HEK293 (cell line): Measurements from ENCODE around the gene SPTBN1.

Source experiments
- CTCF ChIA-PET: fragments of 350-600 bp; formaldehyde crosslinking; extraction: SDS; loops from one replicate; lab custom pipeline; 2021; ENCODE audit warnings: antibody characterized with exemption; lab: Yijun Ruan, JAX
- POLR2A ChIA-PET: fragments of 300-600 bp; formaldehyde crosslinking; extraction: SDS; loops from one replicate; lab custom pipeline; 2020; ENCODE audit warnings: antibody characterized with exemption, inconsistent platforms; lab: Yijun Ruan, JAX
- H3K27ac ChIP-seq: fragments of 200-500 bp; sonication (Bioruptor generic); 2 replicates; pipeline ENCODE4 v1.5.1; 2014; ENCODE audit warnings: low read depth, low read length, control low read depth, inconsistent platforms; ENCODE audit errors: extremely low read depth
- H3K36me3 ChIP-seq, 2 experiments: fragments of 200-500 bp in 1 of 2; sonication (Bioruptor generic) in 1 of 2; 1 replicate in 1 of 2; 2 replicates in 1 of 2; pipeline ENCODE4 v1.5.1; 2014 to 2017; ENCODE audit warnings: inconsistent platforms in 2 of 2, low read length in 2 of 2; ENCODE audit not compliant: control insufficient read depth in 2 of 2, insufficient read depth in 1 of 2
- H3K4me1 ChIP-seq: fragments of 200-500 bp; sonication (Bioruptor generic); 2 replicates; pipeline ENCODE4 v1.5.1; 2014; ENCODE audit warnings: mild to moderate bottlenecking, low read length, inconsistent platforms; ENCODE audit not compliant: control insufficient read depth, insufficient read depth
- H3K4me3 ChIP-seq: 2 replicates; pipeline ENCODE4 v1.5.1; 2011; ENCODE audit warnings: low read depth, mild to moderate bottlenecking, control low read depth, low read length, moderate library complexity
- H3K9me3 ChIP-seq: fragments of 200-500 bp; sonication (Bioruptor generic); 2 replicates; pipeline ENCODE4 v1.5.1; 2014; ENCODE audit warnings: low read depth, low read length, inconsistent platforms; ENCODE audit not compliant: control insufficient read depth, insufficient read depth
- BCL6B ChIP-seq: fragments of 450-650 bp; formaldehyde crosslinking; IDR thresholded peaks from 2 replicates; pipeline ENCODE4 v1.5.1; 2017; ENCODE audit warnings: missing biosample characterization, missing genetic modification characterization
- GFI1B ChIP-seq: fragments of 450-650 bp; formaldehyde crosslinking; IDR thresholded peaks from 2 replicates; pipeline ENCODE4 v1.5.1; 2016; ENCODE audit warnings: missing biosample characterization, missing genetic modification characterization
- GLI2 ChIP-seq: fragments of 450-650 bp; formaldehyde crosslinking; IDR thresholded peaks from 2 replicates; pipeline ENCODE4; 2017; ENCODE audit warnings: missing biosample characterization, missing genetic modification characterization, low read depth, borderline replicate concordance
- GLIS2 ChIP-seq: fragments of 450-650 bp; formaldehyde crosslinking; IDR thresholded peaks from 2 replicates; pipeline ENCODE4 v1.5.1; 2016; ENCODE audit warnings: missing biosample characterization, missing genetic modification characterization
- KLF7 ChIP-seq: fragments of 450-650 bp; formaldehyde crosslinking; IDR thresholded peaks from 2 replicates; pipeline ENCODE4 v1.5.1; 2016; ENCODE audit warnings: missing biosample characterization, missing genetic modification characterization, borderline replicate concordance
- PBX3 ChIP-seq: sonication (generic); formaldehyde crosslinking; IDR thresholded peaks from 2 replicates; pipeline ENCODE4 v1.8.1; 2022; ENCODE audit warnings: mild to moderate bottlenecking, moderate library complexity, missing genetic modification reagents
- ZBTB7A ChIP-seq: fragments of 450-650 bp; formaldehyde crosslinking; IDR thresholded peaks from 2 replicates; pipeline ENCODE4 v1.5.1; 2016; ENCODE audit warnings: low read depth, missing biosample characterization, missing genetic modification characterization
- ZEB2 ChIP-seq: fragments of 450-650 bp; formaldehyde crosslinking; IDR thresholded peaks from 2 replicates; pipeline ENCODE4 v1.5.1; 2016; ENCODE audit warnings: missing biosample characterization, missing genetic modification characterization
- ZIC2 ChIP-seq: fragments of 450-650 bp; formaldehyde crosslinking; IDR thresholded peaks from 2 replicates; pipeline ENCODE4 v1.5.1; 2016; ENCODE audit warnings: missing biosample characterization, missing genetic modification characterization
- ZNF10 ChIP-seq: fragments of 450-650 bp; formaldehyde crosslinking; IDR thresholded peaks from 2 replicates; pipeline ENCODE4 v1.5.1; 2017; ENCODE audit warnings: missing biosample characterization, missing genetic modification characterization
- ZNF121 ChIP-seq: fragments of 450-650 bp; formaldehyde crosslinking; IDR thresholded peaks from 2 replicates; pipeline ENCODE4 v1.5.1; 2016; ENCODE audit warnings: missing biosample characterization, missing genetic modification characterization
- ZNF16 ChIP-seq: fragments of 450-650 bp; formaldehyde crosslinking; IDR thresholded peaks from 2 replicates; pipeline ENCODE4 v1.5.1; 2016; ENCODE audit warnings: low read depth, missing biosample characterization, missing genetic modification characterization
- ZNF292 ChIP-seq: fragments of 450-650 bp; formaldehyde crosslinking; IDR thresholded peaks from 2 replicates; pipeline ENCODE4 v1.5.1; 2016; ENCODE audit warnings: low read depth, missing biosample characterization, missing genetic modification characterization, borderline replicate concordance
- ZNF311 ChIP-seq: fragments of 450-650 bp; formaldehyde crosslinking; IDR thresholded peaks from 2 replicates; pipeline ENCODE4 v1.5.1; 2017; ENCODE audit warnings: missing biosample characterization, missing genetic modification characterization, borderline replicate concordance
- ZNF423 ChIP-seq: fragments of 450-650 bp; formaldehyde crosslinking; IDR thresholded peaks from 2 replicates; pipeline ENCODE4 v1.5.1; 2016; ENCODE audit warnings: missing biosample characterization, missing genetic modification characterization
- ZNF48 ChIP-seq: fragments of 450-650 bp; formaldehyde crosslinking; IDR thresholded peaks from 2 replicates; pipeline ENCODE4 v1.5.1; 2016; ENCODE audit warnings: missing biosample characterization, missing genetic modification characterization
- ZNF558 ChIP-seq: fragments of 450-650 bp; formaldehyde crosslinking; IDR thresholded peaks from 2 replicates; pipeline ENCODE4 v1.5.1; 2016; ENCODE audit warnings: missing biosample characterization, missing genetic modification characterization
- ZNF629 ChIP-seq: fragments of 450-650 bp; formaldehyde crosslinking; IDR thresholded peaks from 2 replicates; pipeline ENCODE4 v1.5.1; 2017; ENCODE audit warnings: missing biosample characterization, missing genetic modification characterization
- ZSCAN30 ChIP-seq: fragments of 450-650 bp; IDR thresholded peaks from 2 replicates; pipeline ENCODE4 v1.5.1; 2018; ENCODE audit warnings: missing biosample characterization, mild to moderate bottlenecking, missing genetic modification characterization, moderate library complexity
- TF ChIP-seq, protein P1 (sequence below): fragments of 450-650 bp; formaldehyde crosslinking; IDR thresholded peaks from 2 replicates; pipeline ENCODE4 v1.5.1; 2016; ENCODE audit warnings: missing biosample characterization, missing genetic modification characterization
- TF ChIP-seq, protein P2 (sequence below): fragments of 450-650 bp; formaldehyde crosslinking; IDR thresholded peaks from 2 replicates; pipeline ENCODE4 v1.5.1; 2017; ENCODE audit warnings: missing biosample characterization, missing genetic modification characterization

SPTBN1 gene

DNA sequence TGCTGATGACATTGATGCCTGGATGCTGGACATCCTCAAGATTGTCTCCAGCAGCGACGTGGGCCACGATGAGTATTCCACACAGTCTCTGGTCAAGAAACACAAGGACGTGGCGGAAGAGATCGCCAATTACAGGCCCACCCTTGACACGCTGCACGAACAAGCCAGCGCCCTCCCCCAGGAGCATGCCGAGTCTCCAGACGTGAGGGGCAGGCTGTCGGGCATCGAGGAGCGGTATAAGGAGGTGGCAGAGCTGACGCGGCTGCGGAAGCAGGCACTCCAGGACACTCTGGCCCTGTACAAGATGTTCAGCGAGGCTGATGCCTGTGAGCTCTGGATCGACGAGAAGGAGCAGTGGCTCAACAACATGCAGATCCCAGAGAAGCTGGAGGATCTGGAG, 173.3 kb downstream of the SPTBN1 start:
- Histone ChIP-seq H3K4me1 (no peaks in the 10 kb centered on the region), H3K27ac (no peak overlapping the region)
- CTCF ChIA-PET: no interaction called here

GRCh38 chr2:54629914-54630857, 174.1 kb downstream of the SPTBN1 start:
- peaks cover 39 to 98% of the 10 kb centered on the region in 2 experiments for H3K36me3 ChIP-seq
- no peaks in the 10 kb centered on the region for H3K9me3 ChIP-seq
- H3K4me3 ChIP-seq: no peak overlapping the region
- POLR2A ChIA-PET: no interaction called here
- CTCF ChIA-PET: no interaction called here
- H3K27ac ChIP-seq: no peak overlapping the region
- no peaks in the 10 kb centered on the region for H3K4me1 ChIP-seq
- TF ChIP-seq PBX3 (CRISPR knock-in tag): no peak
- no peak for TF ChIP-seq ZNF629 (tag by site-specific recombination)
- 0 out of 2 replicates have a peak, but pooled peaks have one; percentile 16 for TF ChIP-seq ZIC2

More for the DNA sequence above, 173.3 kb downstream of the SPTBN1 start:
- peaks cover 41 to 98% of the 10 kb centered on the region in 2 experiments for H3K36me3 ChIP-seq
- POLR2A ChIA-PET: no interaction called here
- no peaks in the 10 kb centered on the region for H3K9me3 ChIP-seq
- TF ChIP-seq GLIS2 (no peak), GLI2 (tag by site-specific recombination) (no peak), ZBTB7A (tag by site-specific recombination) (no peak), ZNF423 (no peak), ZSCAN30 (tag by site-specific recombination) (no peak), ZNF292 (no peak), ZNF311 (tag by site-specific recombination) (no peak), ZNF558 (tag by site-specific recombination) (no peak), GFI1B (tag by site-specific recombination) (no peak), ZNF10 (tag by site-specific recombination) (no peak), BCL6B (tag by site-specific recombination) (no peak), ZNF16 (no peak), KLF7 (tag by site-specific recombination) (no peak), ZEB2 (no peak), ZNF121 (tag by site-specific recombination) (no peak), ZNF48 (tag by site-specific recombination) (no peak)
- TF ChIP-seq, protein P1, sequence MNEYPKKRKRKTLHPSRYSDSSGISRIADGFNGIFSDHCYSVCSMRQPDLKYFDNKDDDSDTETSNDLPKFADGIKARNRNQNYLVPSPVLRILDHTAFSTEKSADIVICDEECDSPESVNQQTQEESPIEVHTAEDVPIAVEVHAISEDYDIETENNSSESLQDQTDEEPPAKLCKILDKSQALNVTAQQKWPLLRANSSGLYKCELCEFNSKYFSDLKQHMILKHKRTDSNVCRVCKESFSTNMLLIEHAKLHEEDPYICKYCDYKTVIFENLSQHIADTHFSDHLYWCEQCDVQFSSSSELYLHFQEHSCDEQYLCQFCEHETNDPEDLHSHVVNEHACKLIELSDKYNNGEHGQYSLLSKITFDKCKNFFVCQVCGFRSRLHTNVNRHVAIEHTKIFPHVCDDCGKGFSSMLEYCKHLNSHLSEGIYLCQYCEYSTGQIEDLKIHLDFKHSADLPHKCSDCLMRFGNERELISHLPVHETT (tag by site-specific recombination): no peak
- TF ChIP-seq, protein P2, sequence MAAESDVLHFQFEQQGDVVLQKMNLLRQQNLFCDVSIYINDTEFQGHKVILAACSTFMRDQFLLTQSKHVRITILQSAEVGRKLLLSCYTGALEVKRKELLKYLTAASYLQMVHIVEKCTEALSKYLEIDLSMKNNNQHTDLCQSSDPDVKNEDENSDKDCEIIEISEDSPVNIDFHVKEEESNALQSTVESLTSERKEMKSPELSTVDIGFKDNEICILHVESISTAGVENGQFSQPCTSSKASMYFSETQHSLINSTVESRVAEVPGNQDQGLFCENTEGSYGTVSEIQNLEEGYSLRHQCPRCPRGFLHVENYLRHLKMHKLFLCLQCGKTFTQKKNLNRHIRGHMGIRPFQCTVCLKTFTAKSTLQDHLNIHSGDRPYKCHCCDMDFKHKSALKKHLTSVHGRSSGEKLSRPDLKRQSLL (tag by site-specific recombination): no peak
- H3K4me3 ChIP-seq: no peak overlapping the region
